Testis (tissue), 3 donors: ENCODE data around the gene TEAD2. TPM values are rescaled to one million over a fixed set of nuclear protein-coding genes. Genes with fewer than 3 reads are reported as not detected.
A peak's percentile ranks its signal among the peaks of the same experiment; 100 is the strongest.
"Not testable (repeated sequence)": the region's sequence is repeated elsewhere in the genome, so short reads cannot be mapped to it uniquely, and the experiment has no call there.

Source experiments
- DNase-seq: peaks from one replicate; pipeline ENCODE4 v3.0.0-alpha.2; 2019
- H3K27ac ChIP-seq, 2 donors: fragments of 200-600 bp; sonication (generic); one replicate each; pipeline ENCODE4 v1.5.1; 2019
- H3K27me3 ChIP-seq: fragments of 200-600 bp; sonication (generic); one replicate; pipeline ENCODE4 v1.5.1; 2019
- H3K36me3 ChIP-seq: fragments of 200-600 bp; sonication (generic); one replicate; pipeline ENCODE4 v1.5.1; 2017; ENCODE audit warnings: low read depth; ENCODE audit errors: missing control alignments
- H3K4me1 ChIP-seq: fragments of 200-600 bp; sonication (generic); one replicate; pipeline ENCODE4 v1.5.1; 2019
- H3K4me3 ChIP-seq, 2 donors: fragments of 200-600 bp; sonication (generic); one replicate each; pipeline ENCODE4 v1.5.1; 2017 to 2019
- H3K9me3 ChIP-seq: fragments of 200-600 bp; sonication (generic); one replicate; pipeline ENCODE4 v1.5.1; 2017
- CTCF ChIP-seq, 3 experiments: fragments of 450-650 bp in 2 of 3; fragments of 200-600 bp in 1 of 3; sonication (generic) in 1 of 3; IDR thresholded peaks; one replicate each; pipeline ENCODE4 v1.5.1; 2016 to 2019; ENCODE audit warnings: antibody characterized with exemption in 3 of 3, mild to moderate bottlenecking in 2 of 3, moderate library complexity in 1 of 3
- POLR2A ChIP-seq: fragments of 450-650 bp; IDR thresholded peaks from one replicate; pipeline ENCODE4 v1.6.1; 2017; ENCODE audit warnings: antibody characterized with exemption, mild to moderate bottlenecking, moderate library complexity
- WGBS, 2 donors: methylation state at CpG; one replicate each; pipeline ENCODE4 v1.1.5; 2018; 5-methylcytosine and 5-hydroxymethylcytosine counted together
- intact Hi-C: fragments of 100-400 bp; cut with DNase I; formaldehyde crosslinking; loops from one replicate; pipeline ENCODE4 v1.15.1; 2023; ENCODE audit warnings: low total_unique reads
- polyA plus RNA-seq: library from polyadenylated mRNA; stranded (reverse); fragments of 350-450 nt; fragmentation: Illumina TruSeq; extraction: RNeasy Lipid Tissue Mini Kit (QIAGEN cat#74804); gene quantifications from one replicate; pipeline ENCODE4 v1.2.3, GENCODE V29; 2014; ENCODE audit warnings: low read depth, low replicate concordance; ENCODE audit not compliant: insufficient read depth
- total RNA-seq, 2 donors: library from RNA; depleted of rRNA; stranded (reverse); fragments of >200 nt; gene quantifications; one replicate each; pipeline ENCODE4 v1.2.3, GENCODE V29; 2016

TEAD2 gene
- total and polyA plus RNA-seq, 3 donors from 2014 or later, result 12.6 to 29.6 (median 20.8) TPM

GRCh38 chr19:49327878-49328544, 34.2 kb downstream of the TEAD2 start:
- Histone ChIP-seq H3K4me3 (no peak overlapping the region), H3K27me3 (no peaks in the 10 kb centered on the region), H3K9me3 (no peaks in the 10 kb centered on the region), H3K4me1 (no peaks in the 10 kb centered on the region), H3K27ac (no peak overlapping the region), H3K36me3 (no peaks in the 10 kb centered on the region)
- DNase-seq, result no peak
- 73 to 83% methylated on average over 2 of the region's 2 CpGs for WGBS, 2 donors
- intact Hi-C loops, result no loop called here
- TF ChIP-seq POLR2A, result no peak
- TF ChIP-seq CTCF (IDR thresholded peaks at IDR 0.05), result peak in 2 of 3 experiments; percentile 28 to 30

GRCh38 chr19:49326165-49326704, 36.0 kb downstream of the TEAD2 start:
- intact Hi-C loops, result no loop called here
- no peak overlapping the region for H3K4me3 ChIP-seq
- H3K9me3 ChIP-seq, result no peaks in the 10 kb centered on the region
- H3K27ac ChIP-seq, result no peak overlapping the region
- no peak for DNase-seq
- H3K27me3 ChIP-seq, result no peaks in the 10 kb centered on the region
- 92 to 93% methylated on average over 3 of the region's 3 CpGs for WGBS, 2 donors
- no peak for TF ChIP-seq CTCF (IDR thresholded peaks at IDR 0.05)
- TF ChIP-seq POLR2A, result no peak
- no peaks in the 10 kb centered on the region for H3K4me1 ChIP-seq
- H3K36me3 ChIP-seq, result no peaks in the 10 kb centered on the region

- H3K27ac ChIP-seq, H3K9me3 ChIP-seq, H3K27me3 ChIP-seq, H3K4me3 ChIP-seq, H3K36me3 ChIP-seq, intact Hi-C loops, H3K4me1 ChIP-seq, DNase-seq: not testable (repeated sequence)
- 89 to 92% methylated on average over 13 of the region's 13 CpGs for WGBS, 2 donors
These were observed 36.5 kb downstream of the TEAD2 start for GRCh38 chr19:49325756-49326155.

GRCh38 chr19:49324801-49325576, 37.2 kb downstream of the TEAD2 start, which contains the start of gene SLC6A16:
Gene SLC6A16, minus strand, starts transcription at chr19:49325191. Its CDS starts 13,844 bp downstream, at chr19:49311347.
- no peaks in the 10 kb centered on the region for H3K4me1 ChIP-seq
- intact Hi-C loops, result no loop called here
- no peaks in the 10 kb centered on the region for H3K27me3 ChIP-seq
- H3K4me3 ChIP-seq, result peak within 1 kb of the TSS; percentile 31 to 47
- no peaks in the 10 kb centered on the region for H3K36me3 ChIP-seq
- H3K27ac ChIP-seq, result peak within 1 kb of the TSS in 1 of 2 donors; percentile 47
- H3K9me3 ChIP-seq, result no peaks in the 10 kb centered on the region
- 78 to 86% methylated on average over 33 to 38 of the region's 38 CpGs for WGBS, 2 donors
- TF ChIP-seq POLR2A (no peak), CTCF (IDR thresholded peaks at IDR 0.05) (no peak)
- DNase-seq, result peak; percentile 61

- Histone ChIP-seq H3K4me3 (no peak overlapping the region), H3K4me1 (no peaks in the 10 kb centered on the region), H3K9me3 (no peaks in the 10 kb centered on the region), H3K27me3 (no peaks in the 10 kb centered on the region), H3K36me3 (no peaks in the 10 kb centered on the region), H3K27ac (no peak overlapping the region)
- intact Hi-C loops, result no loop called here
- TF ChIP-seq POLR2A (no peak), CTCF (IDR thresholded peaks at IDR 0.05) (no peak)
- no peak for DNase-seq
These were observed 43.9 kb downstream of the TEAD2 start for GRCh38 chr19:49318296-49318695.
